GM10266 (cell line): Measurements from ENCODE around the gene AUTS2.

Source experiments
- DNase-seq: peaks from one replicate; pipeline ENCODE4 v3.0.0; 2012; ENCODE audit errors: extremely low spot score
- CTCF ChIP-seq: IDR thresholded peaks from 2 replicates; pipeline ENCODE4 v1.5.1; 2012; ENCODE audit warnings: mild to moderate bottlenecking, low read depth; ENCODE audit not compliant: control insufficient read depth, insufficient read depth; ENCODE audit errors: missing control alignments

The AUTS2 gene

GRCh38 chr7:69910150-69910549 is 311.9 kb downstream of the AUTS2 start:
- no peak for TF ChIP-seq CTCF

GRCh38 chr7:69911337-69911736 is 313.1 kb downstream of the AUTS2 start:
- TF ChIP-seq CTCF, result no peak
- DNase-seq, result no peak

More at GRCh38 chr7:69910150-69910549, 311.9 kb downstream of the AUTS2 start:
- DNase-seq, result no peak

GRCh38 chr7:69912141-69912540 is 313.9 kb downstream of the AUTS2 start:
- DNase-seq, result no peak
- TF ChIP-seq CTCF, result no peak

- no peak for DNase-seq
- TF ChIP-seq CTCF, result no peak
Measured at GRCh38 chr7:69912846-69913245, 314.6 kb downstream of the AUTS2 start.

- no peak for DNase-seq
- TF ChIP-seq CTCF, result no peak
Measured at GRCh38 chr7:69919426-69920111, 321.3 kb downstream of the AUTS2 start.

GRCh38 chr7:69920797-69921196 is 322.5 kb downstream of the AUTS2 start:
- DNase-seq, result no peak
- TF ChIP-seq CTCF, result no peak

GRCh38 chr7:69922026-69922803 is 323.9 kb downstream of the AUTS2 start:
- DNase-seq, result peak; percentile 39
- no peak for TF ChIP-seq CTCF
